Umbilical cord (tissue), 2 donors: ENCODE data around the gene TNS1. TPM values are rescaled to one million over a fixed set of nuclear protein-coding genes. Genes with fewer than 3 reads are reported as not detected.

Source experiments
- DNase-seq: peaks from one replicate; pipeline ENCODE4 v3.0.0-alpha.2; 2015; ENCODE audit warnings: low spot score
- total RNA-seq: library from RNA; depleted of rRNA; stranded (reverse); fragments of >200 nt; gene quantifications from one replicate; pipeline ENCODE4 v1.2.3, GENCODE V29; 2014; ENCODE audit warnings: low replicate concordance; ENCODE audit not compliant: insufficient read depth

Gene TNS1
- total RNA-seq, 1 donor from 2014 or later = 255 TPM

- DNase-seq = no peak
Observed at GRCh38 chr2:217998926-217999594, 3.7 kb downstream of the TNS1 start.

DNA sequence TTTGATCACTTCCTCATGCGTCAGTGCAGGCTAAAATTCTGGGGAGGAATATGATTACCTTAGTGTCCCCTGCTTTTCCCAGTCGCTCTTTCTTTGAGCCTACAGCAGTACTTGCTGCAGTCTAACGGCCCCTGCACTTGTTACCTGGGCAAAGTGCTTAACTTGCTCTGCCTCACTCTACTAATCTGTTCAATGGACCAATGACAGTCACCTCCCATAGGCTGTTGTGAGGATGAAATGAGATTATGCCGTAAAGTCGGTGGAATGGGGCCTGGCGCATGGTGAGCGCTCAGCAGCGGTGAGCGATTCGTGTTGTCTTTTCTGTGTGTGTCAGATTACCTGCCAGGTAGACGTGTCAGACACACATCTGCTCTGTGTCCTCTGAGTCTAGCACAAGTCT, 5.3 kb downstream of the TNS1 start:
- DNase-seq = no peak

DNA sequence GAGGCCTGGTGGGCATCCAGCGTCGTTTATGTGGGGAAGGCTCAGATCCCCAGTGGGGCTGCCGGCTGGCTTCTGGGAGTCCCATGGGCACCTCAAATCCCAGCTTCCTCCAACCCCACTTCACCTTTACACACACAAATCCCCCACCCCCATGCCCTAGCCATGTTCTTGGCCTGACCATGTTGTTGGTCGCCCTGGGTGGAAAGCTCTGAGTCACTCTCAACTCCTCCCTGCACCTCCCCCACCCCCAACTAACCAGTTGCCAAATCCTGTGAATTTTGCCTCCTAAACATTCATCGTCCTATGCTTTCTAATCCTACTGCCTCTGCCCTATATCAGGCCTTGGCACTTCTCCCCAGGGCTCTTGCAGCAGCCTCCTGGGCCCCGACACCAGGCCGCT, 6.4 kb downstream of the TNS1 start:
- DNase-seq = peak; percentile 78

DNA sequence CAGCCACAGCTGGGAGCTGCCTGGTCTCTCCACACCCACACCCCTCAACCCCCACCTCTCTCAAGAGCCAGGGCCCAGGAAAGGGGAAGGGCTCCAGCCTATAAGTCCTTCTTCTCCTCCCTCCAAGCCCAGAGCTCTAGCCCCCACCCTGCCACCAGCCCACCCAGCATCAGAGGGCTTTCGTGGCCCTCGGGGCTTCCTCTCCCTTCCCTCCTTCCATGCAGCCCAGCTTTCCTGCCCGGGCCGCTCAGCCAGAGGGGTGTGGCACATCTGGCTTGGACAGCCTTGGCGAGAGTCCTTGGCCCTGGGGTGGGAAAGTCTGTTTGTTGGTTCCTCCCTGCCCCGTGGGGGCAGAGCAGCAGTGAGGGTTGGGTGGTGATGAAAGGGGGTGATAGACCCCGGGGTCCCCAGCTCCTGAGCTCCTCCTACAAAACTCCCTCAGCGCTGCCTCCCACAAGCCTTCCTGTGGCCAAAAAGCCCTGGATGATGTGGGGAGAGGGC, 7.0 kb downstream of the TNS1 start:
- DNase-seq = peak; percentile 83

DNA sequence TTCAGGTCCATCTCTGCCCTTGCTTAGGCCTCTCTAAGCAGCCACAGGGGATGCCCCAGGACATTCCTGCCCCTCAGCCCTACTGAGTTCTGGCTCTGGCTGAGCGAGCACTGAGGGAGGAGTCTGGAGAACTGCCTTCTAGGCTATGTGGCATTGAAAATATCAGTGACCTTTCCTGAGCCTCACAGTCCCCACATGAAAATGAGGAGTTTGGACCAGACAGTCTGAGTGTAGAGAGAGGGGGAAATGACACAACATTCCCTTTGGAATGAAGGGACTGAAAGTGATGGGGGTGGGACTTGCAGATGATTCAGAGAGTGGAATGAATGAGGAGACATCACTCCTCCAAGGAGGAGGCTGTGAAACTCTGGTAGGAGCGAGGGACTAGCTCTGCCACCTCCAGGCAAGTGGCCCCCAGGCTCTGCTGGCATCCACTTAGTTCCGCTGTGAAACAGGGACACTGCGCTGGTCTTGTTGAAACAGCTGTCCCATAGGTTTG, 8.0 kb downstream of the TNS1 start:
- DNase-seq = peak; percentile 72

DNA sequence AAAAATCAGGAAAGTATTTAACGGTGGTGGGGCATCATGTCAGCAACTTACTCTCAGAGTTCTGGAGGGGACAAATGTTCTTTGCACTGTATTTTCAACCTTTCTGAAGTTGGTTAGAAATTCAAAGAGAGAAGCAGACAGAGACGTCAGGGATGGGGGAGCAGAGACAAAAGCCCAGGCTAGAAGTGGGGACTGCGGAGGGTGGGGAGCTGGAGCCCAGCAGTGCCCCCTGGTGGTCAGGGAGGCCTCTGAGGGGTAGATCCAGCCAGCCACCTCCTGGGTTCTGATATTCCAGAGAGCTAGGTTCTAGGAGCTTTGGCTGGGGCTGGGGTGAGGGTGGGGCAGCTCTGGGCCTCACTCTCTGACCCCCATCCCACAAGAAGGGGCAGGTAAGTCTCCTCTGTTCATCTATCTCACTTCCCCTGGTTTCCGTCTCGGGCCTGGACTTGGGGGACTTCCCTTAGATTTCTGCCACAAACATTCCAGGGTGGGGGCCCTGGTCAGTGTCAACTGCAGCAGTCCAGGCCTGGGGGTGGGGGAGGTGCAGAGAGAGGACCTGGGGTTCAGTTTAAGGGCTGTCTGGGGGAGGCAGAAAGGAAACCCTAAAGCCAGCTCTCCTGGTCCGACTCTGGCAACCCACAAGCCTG, 8.9 kb downstream of the TNS1 start:
- no peak for DNase-seq

DNA sequence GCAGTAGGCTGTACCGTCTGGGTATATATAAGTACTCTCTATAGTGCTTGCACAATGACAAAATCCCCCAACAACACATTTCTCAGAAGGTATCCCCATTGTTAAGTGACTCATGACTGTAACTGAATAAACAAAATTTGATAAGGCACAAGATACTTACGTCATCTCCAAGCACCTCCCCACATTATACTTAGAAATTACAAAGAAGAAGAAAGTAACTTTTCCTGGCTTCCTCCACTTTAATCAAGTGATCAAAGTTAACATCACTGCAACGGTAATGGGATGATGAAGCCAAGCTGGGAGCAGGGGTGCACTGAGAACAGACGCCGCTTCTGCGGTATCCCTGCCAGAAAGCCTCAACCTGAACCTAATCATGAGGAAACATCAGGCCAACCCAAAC, 9.7 kb downstream of the TNS1 start:
- DNase-seq = no peak

GRCh38 chr2:217992061-217992460, 10.7 kb downstream of the TNS1 start:
- no peak for DNase-seq

DNA sequence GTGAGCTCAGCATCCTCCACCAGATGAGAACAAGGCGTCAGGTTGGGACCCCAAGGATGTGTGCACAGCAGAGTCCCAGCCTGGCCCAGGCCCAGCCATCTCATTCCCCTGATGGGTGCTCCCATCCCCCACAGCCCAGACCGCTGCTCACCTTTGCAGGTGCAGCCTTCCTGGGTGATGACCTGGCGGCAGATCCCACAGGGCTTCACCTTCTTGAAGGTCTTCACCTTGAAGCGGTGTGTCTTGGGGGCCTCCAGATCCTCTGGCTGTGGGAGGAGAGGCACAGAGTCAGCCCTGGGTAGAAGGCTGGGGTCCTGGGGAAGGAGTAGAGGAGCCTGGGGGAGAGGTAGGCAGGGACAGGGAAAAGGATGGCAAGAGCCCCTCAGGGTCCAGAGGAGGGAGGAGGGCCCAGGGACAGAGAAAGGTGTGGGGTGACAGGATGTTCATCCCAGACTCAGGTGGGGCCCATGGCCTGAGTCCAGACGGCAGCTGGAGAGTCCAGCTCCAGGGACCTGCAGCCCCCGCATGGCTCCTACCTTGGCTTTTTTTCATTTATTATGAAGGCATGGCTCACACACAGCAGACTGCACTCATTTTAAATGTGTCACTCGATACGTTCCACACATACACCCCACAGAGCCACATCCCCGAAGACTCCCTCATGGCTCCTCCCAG, 11.9 kb downstream of the TNS1 start:
- DNase-seq = no peak

DNA sequence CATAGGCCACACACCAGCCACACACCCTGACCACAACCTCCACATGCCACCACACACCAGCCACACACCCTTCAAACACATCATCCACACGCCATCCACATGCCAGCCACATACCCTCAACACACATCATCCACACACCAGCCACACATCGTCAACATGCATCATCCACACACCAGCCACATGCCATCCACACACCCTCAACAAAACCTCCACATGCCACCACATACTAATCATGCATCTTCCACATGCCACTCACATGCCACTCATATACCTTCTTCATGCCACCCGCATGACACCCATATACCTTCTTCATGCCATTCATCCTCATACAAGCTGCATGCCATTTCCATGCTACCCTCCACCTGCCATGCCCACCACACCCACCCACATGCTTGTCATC, 12.4 kb downstream of the TNS1 start:
- no peak for DNase-seq

GRCh38 chr2:217989221-217989948, 13.4 kb downstream of the TNS1 start:
- DNase-seq = no peak

GRCh38 chr2:217988840-217989204, 14.0 kb downstream of the TNS1 start:
- peak; percentile 54 for DNase-seq

DNA sequence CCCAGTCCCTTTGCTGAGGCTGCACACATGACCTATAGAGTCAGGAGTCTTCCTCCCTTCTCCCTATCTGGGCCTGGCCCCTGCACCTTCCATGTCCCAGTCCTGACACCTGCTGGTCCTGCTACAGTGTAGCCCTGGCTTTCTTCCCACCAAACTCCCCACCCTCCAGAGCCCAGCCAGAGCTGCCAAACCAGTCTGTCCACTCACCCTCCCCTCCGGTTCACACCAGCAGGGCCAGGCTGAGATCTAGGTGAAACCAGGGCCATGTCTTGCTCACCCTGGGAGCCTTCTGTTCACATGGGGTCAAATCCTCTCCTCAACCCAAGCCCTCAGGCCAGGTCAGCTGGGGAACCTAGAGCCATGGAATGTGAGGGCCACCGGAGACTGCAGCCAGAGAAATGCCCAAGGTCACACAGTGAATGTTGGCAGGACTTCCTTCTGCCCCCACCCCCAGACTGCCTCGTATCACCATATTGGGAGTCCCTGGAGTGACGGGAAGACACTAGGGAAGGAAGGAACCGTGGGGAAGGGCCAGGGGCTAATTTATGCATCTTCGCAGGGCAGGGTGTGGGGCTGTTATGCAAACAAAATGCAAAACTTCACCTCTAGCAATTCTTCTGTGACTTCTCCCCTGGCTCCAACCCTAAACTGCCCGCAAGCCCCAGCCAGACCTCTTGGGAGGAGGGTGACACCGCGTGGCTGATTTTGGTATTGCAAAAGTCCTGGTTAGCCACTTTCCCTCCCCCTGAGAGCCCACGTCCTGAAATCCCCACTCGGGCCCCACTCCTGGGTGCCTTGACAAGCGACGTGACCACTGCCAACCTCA, 14.6 kb downstream of the TNS1 start:
- peak; percentile 84 for DNase-seq

GRCh38 chr2:217987391-217987790, 15.4 kb downstream of the TNS1 start:
- no peak for DNase-seq

- no peak for DNase-seq
Observed at GRCh38 chr2:217986256-217986961, 16.4 kb downstream of the TNS1 start.

GRCh38 chr2:217983276-217984233, 19.2 kb downstream of the TNS1 start:
- DNase-seq = no peak

- no peak for DNase-seq
Observed at GRCh38 chr2:217981971-217982370, 20.8 kb downstream of the TNS1 start.

DNA sequence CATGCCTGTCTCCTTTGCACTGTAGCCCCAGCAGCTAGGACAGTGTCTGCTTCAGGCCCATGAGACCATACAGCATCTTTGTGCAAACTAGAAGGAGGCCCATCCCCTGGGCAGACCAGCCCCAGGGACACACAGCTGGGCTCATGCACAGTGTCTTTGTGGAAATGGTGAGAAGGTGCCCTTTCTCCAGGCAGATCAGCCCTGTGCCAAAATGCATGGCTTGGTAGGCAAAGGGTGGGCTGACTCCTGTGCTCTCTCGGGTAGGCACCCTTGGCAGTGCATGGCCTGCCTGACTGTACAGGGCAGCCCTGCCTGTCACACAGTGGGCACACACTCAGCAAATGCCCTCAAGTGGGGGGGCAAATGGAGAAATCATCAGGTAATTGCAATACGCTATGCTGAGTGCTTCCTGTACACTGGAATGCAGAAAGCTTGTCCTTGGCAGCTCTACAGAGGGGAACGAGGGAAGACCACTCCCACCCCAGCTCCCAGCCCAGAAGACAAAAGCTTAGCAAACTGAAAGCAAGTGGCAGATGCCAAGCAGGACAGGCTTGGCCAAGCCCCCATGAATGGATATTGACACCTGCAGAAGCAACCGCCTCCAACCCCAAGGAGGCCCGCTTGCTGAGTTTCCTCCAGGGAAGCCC, 21.6 kb downstream of the TNS1 start:
- no peak for DNase-seq

GRCh38 chr2:217980591-217980990, 22.2 kb downstream of the TNS1 start:
- DNase-seq = no peak
